H1 (cell line): ENCODE measurements around the gene C1GALT1. TPM values are rescaled to one million over a fixed set of nuclear protein-coding genes. Genes with fewer than 3 reads are reported as not detected.

ENCODE experiments used
- CTCF ChIA-PET: fragments of 300-600 bp; sonication (Branson Sonifier 250); formaldehyde crosslinking; loops from one replicate; lab custom pipeline; 2021; ENCODE audit not compliant: partially characterized antibody; lab: Charles Lee
- POLR2A ChIA-PET: fragments of 300-600 bp; sonication (Branson Sonifier 250); formaldehyde crosslinking; loops from one replicate; lab custom pipeline; 2021; ENCODE audit warnings: inconsistent platforms; ENCODE audit not compliant: partially characterized antibody; lab: Charles Lee
- DNase-seq, 2 experiments: peaks; one replicate each; pipeline versions ENCODE4 v3.0.0 to v3.0.0-alpha.2; 2010 to 2022; ENCODE audit warnings: low spot score in 2 of 2, low read depth in 1 of 2, mixed read lengths in 1 of 2
- FAIRE-seq: peaks from 2 replicates; lab custom pipeline; 2011; peaks lifted over from hg19 to GRCh38; lab: Jason Lieb, UNC
- H2AFZ ChIP-seq: 2 replicates; pipeline ENCODE4 v1.8.1; 2012; ENCODE audit warnings: low read length, inconsistent platforms
- H2AK5ac ChIP-seq: 2 replicates; pipeline ENCODE4 v1.6.1; 2013; ENCODE audit warnings: low read depth, low read length
- H2BK120ac ChIP-seq: replicated peaks from 2 replicates; pipeline ENCODE3; 2013; ENCODE audit warnings: low read depth, low read length, inconsistent platforms
- H2BK12ac ChIP-seq: 2 replicates; pipeline ENCODE4 v1.6.1; 2013; ENCODE audit warnings: low read depth, low read length
- H2BK15ac ChIP-seq: 2 replicates; pipeline ENCODE4 v1.6.1; 2013; ENCODE audit warnings: low read length
- H2BK20ac ChIP-seq: 2 replicates; pipeline ENCODE4 v1.6.1; 2013; ENCODE audit warnings: low read length
- H2BK5ac ChIP-seq: 2 replicates; pipeline ENCODE4 v1.6.1; 2013; ENCODE audit warnings: low read depth, low read length
- H3K14ac ChIP-seq: 2 replicates; pipeline ENCODE4 v1.6.1; 2013; ENCODE audit warnings: inconsistent platforms; ENCODE audit not compliant: insufficient read length
- H3K18ac ChIP-seq: 2 replicates; pipeline ENCODE4 v1.6.1; 2013; ENCODE audit warnings: low read length; ENCODE audit errors: extremely low read depth
- H3K23ac ChIP-seq: 2 replicates; pipeline ENCODE4 v1.6.1; 2013; ENCODE audit warnings: inconsistent platforms; ENCODE audit not compliant: insufficient read length
- H3K23me2 ChIP-seq: 2 replicates; pipeline ENCODE4 v1.6.1; 2013; ENCODE audit warnings: low read depth, low read length
- H3K27ac ChIP-seq: 2 replicates; pipeline ENCODE4 v1.6.1; 2011; ENCODE audit warnings: low read depth, low read length, inconsistent platforms
- H3K27me3 ChIP-seq, 4 experiments: replicated peaks in 1 of 4; 1 replicate in 1 of 4; 2 replicates in 3 of 4; pipeline versions ENCODE4 v1.6.1 to v1.8.1; 2011 to 2013; ENCODE audit warnings: low read length in 3 of 4, mild to moderate bottlenecking in 3 of 4, inconsistent platforms in 2 of 4, mixed read lengths in 2 of 4, moderate library complexity in 1 of 4; ENCODE audit not compliant: control insufficient read depth in 3 of 4, insufficient read depth in 3 of 4; ENCODE audit errors: extremely low read depth in 1 of 4
- H3K36me3 ChIP-seq, 4 experiments: 2 replicates each; pipeline versions ENCODE4 v1.6.1 to v1.8.1; 2011 to 2013; ENCODE audit warnings: mild to moderate bottlenecking in 4 of 4, low read length in 3 of 4, moderate library complexity in 2 of 4, control low read depth in 1 of 4, inconsistent platforms in 1 of 4; ENCODE audit not compliant: insufficient read depth in 4 of 4, control insufficient read depth in 2 of 4
- H3K4ac ChIP-seq: replicated peaks from 2 replicates; pipeline ENCODE3; 2013; ENCODE audit warnings: low read length, low read depth, mixed read lengths, inconsistent platforms; ENCODE audit not compliant: insufficient read length
- H3K4me1 ChIP-seq, 4 experiments: replicated peaks in 1 of 4; 1 replicate in 1 of 4; 2 replicates in 3 of 4; pipeline versions ENCODE4 v1.6.1 to v1.8.1; 2011 to 2013; ENCODE audit warnings: low read length in 3 of 4, inconsistent platforms in 2 of 4, mixed read lengths in 1 of 4; ENCODE audit not compliant: insufficient read depth in 4 of 4, control insufficient read depth in 3 of 4
- H3K4me2 ChIP-seq, 2 experiments: 2 replicates each; pipeline versions ENCODE4 v1.6.1 to v1.8.1; 2011 to 2013; ENCODE audit warnings: low read depth in 2 of 2, low read length in 2 of 2, control low read depth in 1 of 2, inconsistent platforms in 1 of 2, mild to moderate bottlenecking in 1 of 2; ENCODE audit not compliant: insufficient read depth in 1 of 2
- H3K4me3 ChIP-seq, 4 experiments: fragments of 200-600, 300-600 bp in 1 of 4; sonication (generic), shearing (Covaris generic), sonication (Bioruptor Twin) in 1 of 4; 2 replicates each; pipeline versions ENCODE4 v1.5.1 to v1.8.1; 2011 to 2016; ENCODE audit warnings: low read length in 4 of 4, low read depth in 3 of 4, control low read depth in 2 of 4, inconsistent platforms in 2 of 4, mild to moderate bottlenecking in 2 of 4, mixed read lengths in 1 of 4, moderate library complexity in 1 of 4; ENCODE audit not compliant: insufficient read depth in 2 of 4; ENCODE audit errors: extremely low read depth in 1 of 4
- H3K56ac ChIP-seq: replicated peaks from 2 replicates; pipeline ENCODE3; 2013; ENCODE audit warnings: low read depth, mild to moderate bottlenecking, mixed read lengths, low read length, inconsistent platforms; ENCODE audit not compliant: insufficient read length
- H3K79me1 ChIP-seq: 2 replicates; pipeline ENCODE4 v1.6.1; 2013; ENCODE audit warnings: low read depth, low read length, control low read depth
- H3K79me2 ChIP-seq, 2 experiments: 2 replicates each; pipeline versions ENCODE4 v1.6.1 to v1.8.1; 2012 to 2013; ENCODE audit warnings: low read length in 2 of 2, mild to moderate bottlenecking in 2 of 2, inconsistent platforms in 1 of 2; ENCODE audit not compliant: insufficient read depth in 2 of 2, control insufficient read depth in 1 of 2
- H3K9ac ChIP-seq, 4 experiments: replicated peaks in 1 of 4; 1 replicate in 1 of 4; 2 replicates in 3 of 4; pipeline versions ENCODE4 v1.6.1 to v1.8.1; 2011 to 2013; ENCODE audit warnings: low read depth in 3 of 4, low read length in 3 of 4, control low read depth in 2 of 4, mild to moderate bottlenecking in 2 of 4, moderate library complexity in 2 of 4, inconsistent platforms in 1 of 4; ENCODE audit errors: extremely low read depth in 1 of 4
- H3K9me3 ChIP-seq, 2 experiments: 2 replicates each; pipeline versions ENCODE4 v1.6.1 to v1.8.1; 2012 to 2013; ENCODE audit warnings: mild to moderate bottlenecking in 2 of 2, moderate library complexity in 2 of 2, control low read depth in 1 of 2, inconsistent platforms in 1 of 2, low read depth in 1 of 2, low read length in 1 of 2, mixed read lengths in 1 of 2; ENCODE audit not compliant: insufficient read depth in 2 of 2
- H4K20me1 ChIP-seq, 2 experiments: replicated peaks in 1 of 2; 2 replicates each; pipeline versions ENCODE3 to v1.8.1; 2011 to 2013; ENCODE audit warnings: inconsistent platforms in 2 of 2, low read length in 2 of 2, mild to moderate bottlenecking in 1 of 2; ENCODE audit not compliant: insufficient read depth in 2 of 2, control insufficient read depth in 1 of 2
- H4K5ac ChIP-seq: 2 replicates; pipeline ENCODE4 v1.6.1; 2013; ENCODE audit warnings: low read length, low read depth, mixed read lengths, inconsistent platforms; ENCODE audit not compliant: insufficient read length
- H4K8ac ChIP-seq: 2 replicates; pipeline ENCODE4 v1.8.0; 2013; ENCODE audit warnings: mild to moderate bottlenecking, moderate library complexity, low read length, inconsistent platforms; ENCODE audit not compliant: insufficient read depth; ENCODE audit errors: extremely low read depth
- H4K91ac ChIP-seq: replicated peaks from 2 replicates; pipeline ENCODE3; 2013; ENCODE audit warnings: low read length, mixed read lengths, inconsistent platforms; ENCODE audit not compliant: insufficient read length
- BRCA1 ChIP-seq: IDR thresholded peaks from 2 replicates; pipeline ENCODE4 v1.6.1; 2012; ENCODE audit warnings: low read depth, low read length, improper control_type of control experiment
- CBX8 ChIP-seq: fragments of 300-800, 300-1000 bp; sonication (generic); IDR thresholded peaks from 2 replicates; pipeline ENCODE4 v1.7.1; 2016; ENCODE audit warnings: low read depth, low read length, borderline replicate concordance
- CHD1 ChIP-seq: IDR thresholded peaks from 2 replicates; pipeline ENCODE4 v1.6.1; 2012; ENCODE audit warnings: low read depth, low read length, improper control_type of control experiment
- EP300 ChIP-seq, 2 experiments: IDR thresholded peaks; 1 replicate in 1 of 2; 2 replicates in 1 of 2; pipeline ENCODE4 v1.6.1; 2011 to 2012; ENCODE audit warnings: low read depth in 2 of 2, low read length in 2 of 2, mild to moderate bottlenecking in 2 of 2, borderline replicate concordance in 1 of 2, inconsistent platforms in 1 of 2, moderate library complexity in 1 of 2
- EZH2 ChIP-seq: fragments of 200-600 bp; sonication (generic); IDR thresholded peaks from 2 replicates; pipeline ENCODE4 v1.7.1; 2012; ENCODE audit warnings: low read depth, mild to moderate bottlenecking, moderate library complexity, low read length, inconsistent platforms; ENCODE audit not compliant: severe bottlenecking
- FOSL1 ChIP-seq: IDR thresholded peaks from 2 replicates; pipeline ENCODE4 v1.6.1; 2011; ENCODE audit warnings: mild to moderate bottlenecking, low read depth, low read length, moderate library complexity; ENCODE audit not compliant: insufficient read depth
- GTF2F1 ChIP-seq: IDR thresholded peaks from 2 replicates; pipeline ENCODE4 v1.6.1; 2012; ENCODE audit warnings: low read depth, low read length, improper control_type of control experiment, borderline replicate concordance
- JUND ChIP-seq: IDR thresholded peaks from 2 replicates; pipeline ENCODE4 v1.6.1; 2011; ENCODE audit warnings: mild to moderate bottlenecking, improper control_type of control experiment, low read length
- NANOG ChIP-seq: IDR thresholded peaks from 2 replicates; pipeline ENCODE4 v1.6.1; 2011; ENCODE audit warnings: low read length, low read depth, mild to moderate bottlenecking, inconsistent platforms; ENCODE audit not compliant: insufficient read depth, poor library complexity, severe bottlenecking
- RFX5 ChIP-seq: IDR thresholded peaks from 2 replicates; pipeline ENCODE4 v1.6.1; 2011; ENCODE audit warnings: low read depth, low read length, improper control_type of control experiment, borderline replicate concordance
- SAP30 ChIP-seq: fragments of 300-600 bp; sonication (generic); IDR thresholded peaks from 2 replicates; pipeline ENCODE4 v1.7.1; 2012; ENCODE audit warnings: low read length, moderate library complexity, mild to moderate bottlenecking, inconsistent platforms; ENCODE audit not compliant: insufficient read depth, insufficient replicate concordance
- SP4 ChIP-seq: IDR thresholded peaks from 2 replicates; pipeline ENCODE4 v1.6.1; 2012; ENCODE audit warnings: low read length, inconsistent platforms
- TEAD4 ChIP-seq: IDR thresholded peaks from 2 replicates; pipeline ENCODE4 v1.6.1; 2012; ENCODE audit warnings: low read depth, low read length, inconsistent platforms, mixed read lengths
- YY1 ChIP-seq: IDR thresholded peaks from 2 replicates; pipeline ENCODE4 v1.6.1; 2011; ENCODE audit warnings: low read depth, mild to moderate bottlenecking, low read length
- WGBS, 2 experiments: shearing (Covaris generic) in 1 of 2; methylation state at CpG; one replicate each; pipeline versions ENCODE4 v1.1.6 to v1.1.7; 2013 to 2015; ENCODE audit warnings: low lambda C conversion rate in 2 of 2, mixed read lengths in 2 of 2, inconsistent platforms in 1 of 2, low coverage in 1 of 2, missing lambda C conversion rate in 1 of 2; ENCODE audit not compliant: insufficient replicate concordance in 2 of 2, insufficient coverage in 1 of 2, insufficient read length in 1 of 2; ENCODE audit errors: extremely low coverage in 1 of 2, missing lambda C conversion rate in 1 of 2; 5-methylcytosine and 5-hydroxymethylcytosine counted together
- polyA plus RNA-seq, 7 experiments: library from polyadenylated mRNA; depleted of rRNA in 3 of 7; stranded (reverse) in 5 of 7; unstranded in 2 of 7; fragments of >200 nt in 5 of 7; fragments of 200-250 nt in 2 of 7; gene quantifications; 1 replicate in 5 of 7; 2 replicates in 1 of 7; 4 replicates in 1 of 7; pipeline versions ENCODE4 v1.2.1 to v1.2.3, GENCODE V29; 2011 to 2013; ENCODE audit warnings: missing spikeins in 2 of 7, mixed read lengths in 2 of 7
- total RNA-seq: library from RNA; stranded (reverse); fragmentation: NEBNext Ultra II Directional; extraction: Animal tissue kit (Norgen Biotek cat#: 25700); gene quantifications from 2 replicates; pipeline ENCODE4 v1.2.1, GENCODE V29; 2021

Gene C1GALT1
- total and polyA plus RNA-seq, 2 of the 8 experiments (the other 6 are each of a cell fraction or from before 2014, with no cell fraction given): 18.7 to 94.2 TPM

GRCh38 chr7:7221599-7222038 is 39.3 kb downstream of the C1GALT1 start:
- Histone ChIP-seq H2AK5ac (no peak overlapping the region), H3K9me3 (no peaks in the 10 kb centered on the region), H2BK12ac (no peak overlapping the region), H4K8ac (no peak overlapping the region), H3K79me1 (peaks cover 3% of the 10 kb centered on the region; the same call in 1 of the 2 replicates), H3K23me2 (no peaks in the 10 kb centered on the region), H2AFZ (no peak overlapping the region), H2BK20ac (no peak overlapping the region), H3K27ac (no peak overlapping the region), H3K36me3 (peaks cover 0 to 34% (median 11%) of the 10 kb centered on the region in 4 experiments; a peak in 3 of 8 replicates), H2BK120ac (no peak overlapping the region), H3K27me3 (no peaks in the 10 kb centered on the region), H3K9ac (no peak overlapping the region; a peak in 1 of 7 replicates), H4K20me1 (no peaks in the 10 kb centered on the region), H3K4me2 (no peak overlapping the region), H3K79me2 (peaks cover 0 to 94% of the 10 kb centered on the region in 2 experiments; a peak in 3 of 4 replicates), H2BK15ac (no peak overlapping the region), H2BK5ac (no peak overlapping the region), H3K18ac (no peak overlapping the region), H3K56ac (no peak overlapping the region), H3K4me1 (peaks cover 0 to 6% (median 2%) of the 10 kb centered on the region in 4 experiments; a peak in 4 of 7 replicates), H3K23ac (no peak overlapping the region), H4K91ac (no peak overlapping the region), H4K5ac (no peak overlapping the region), H3K4me3 (no peak overlapping the region), H3K14ac (no peak overlapping the region), H3K4ac (no peak overlapping the region)
- DNase-seq (no peak), FAIRE-seq (no peak)
- CTCF ChIA-PET: interaction anchor here (0.9 to 1.4 kb wide), 3 partner anchors 37 to 118 kb away, joined by 3 to 6 read pairs (median 3); no protein-coding TSS in a partner anchor
- 88% methylated on average over 2 of the region's 2 CpGs; no CpG with 5 or more reads in 1 of the 2 experiments for WGBS, 2 experiments
- POLR2A ChIA-PET: interaction anchor here (0.7 to 1.8 kb wide), 5 partner anchors 11 to 38 kb away, joined by 3 to 4 read pairs (median 3); no protein-coding TSS in a partner anchor
- TF ChIP-seq FOSL1: no peak
- no peak for TF ChIP-seq SAP30
- TF ChIP-seq GTF2F1: no peak
- no peak for TF ChIP-seq BRCA1
- no peak for TF ChIP-seq YY1
- TF ChIP-seq RFX5: no peak
- TF ChIP-seq SP4: no peak
- TF ChIP-seq TEAD4: no peak
- no peak for TF ChIP-seq EZH2
- no peak for TF ChIP-seq CBX8
- TF ChIP-seq NANOG: no peak
- no peak for TF ChIP-seq JUND
- no peak for TF ChIP-seq CHD1
- no peak for TF ChIP-seq EP300 (IDR thresholded peaks at IDR 0.05; ENCODE audit: borderline replicate concordance in 1 of 2, low read depth in 2 of 2, low read length in 2 of 2)
